GM18868 (cell line): ENCODE results near the gene IPO9.

Experiments used
- ATAC-seq: cut with Tn5 transposase; IDR thresholded peaks from one replicate; pipeline ENCODE4 v1.9.1; 2021; ENCODE audit warnings: mild to moderate bottlenecking, moderate library complexity; ENCODE audit not compliant: unreplicated experiment

Gene IPO9

GRCh38 chr1:201886103-201886885 lies 57.3 kb downstream of the IPO9 start:
- ATAC-seq = no peak

- ATAC-seq = no peak
These were observed 58.3 kb downstream of the IPO9 start for GRCh38 chr1:201887116-201887866.

GRCh38 chr1:201888282-201889089 lies 59.5 kb downstream of the IPO9 start, which contains the start of gene SHISA4:
TSS of gene SHISA4 (plus strand) at chr1:201888898. CDS start at chr1:201888995, 97 bp downstream.
- no peak for ATAC-seq

GRCh38 chr1:201889090-201889968 lies 60.4 kb downstream of the IPO9 start:
- ATAC-seq = no peak

- no peak for ATAC-seq
These were observed 61.3 kb downstream of the IPO9 start for GRCh38 chr1:201890223-201890622.

- no peak for ATAC-seq
These were observed 62.0 kb downstream of the IPO9 start for GRCh38 chr1:201890806-201891450.

- ATAC-seq = no peak
These were observed 62.6 kb downstream of the IPO9 start for GRCh38 chr1:201891451-201892045.

- no peak for ATAC-seq
These were observed 63.3 kb downstream of the IPO9 start for GRCh38 chr1:201892211-201892610.

- ATAC-seq = no peak
These were observed 64.5 kb downstream of the IPO9 start for GRCh38 chr1:201893431-201893830.

- ATAC-seq = no peak
These were observed 65.6 kb downstream of the IPO9 start for GRCh38 chr1:201894343-201895119.

GRCh38 chr1:201895120-201895665 lies 66.2 kb downstream of the IPO9 start:
- ATAC-seq = no peak

- ATAC-seq = peak; percentile 82
These were observed 67.2 kb downstream of the IPO9 start for GRCh38 chr1:201895913-201896807.

GRCh38 chr1:201896951-201897391 lies 68.0 kb downstream of the IPO9 start:
- no peak for ATAC-seq

- ATAC-seq = no peak
These were observed 69.4 kb downstream of the IPO9 start for GRCh38 chr1:201898240-201898894.

- no peak for ATAC-seq
These were observed 70.0 kb downstream of the IPO9 start for GRCh38 chr1:201898992-201899391.

- no peak for ATAC-seq
These were observed 70.9 kb downstream of the IPO9 start for GRCh38 chr1:201899683-201900429.
